Measurements from ENCODE around the gene GINS2. TPM values are rescaled to one million over a fixed set of nuclear protein-coding genes. Genes with fewer than 3 reads are reported as not detected.
A peak's percentile ranks its signal among the peaks of the same experiment; 100 is the strongest.

Gene GINS2
- 1 to 10 TPM in 4 of 6 experiments, under 1 TPM in 2; 0.49 to 4.7 (median 1.3) TPM for total RNA-seq
- long read RNA-seq: 0 reads

DNA sequence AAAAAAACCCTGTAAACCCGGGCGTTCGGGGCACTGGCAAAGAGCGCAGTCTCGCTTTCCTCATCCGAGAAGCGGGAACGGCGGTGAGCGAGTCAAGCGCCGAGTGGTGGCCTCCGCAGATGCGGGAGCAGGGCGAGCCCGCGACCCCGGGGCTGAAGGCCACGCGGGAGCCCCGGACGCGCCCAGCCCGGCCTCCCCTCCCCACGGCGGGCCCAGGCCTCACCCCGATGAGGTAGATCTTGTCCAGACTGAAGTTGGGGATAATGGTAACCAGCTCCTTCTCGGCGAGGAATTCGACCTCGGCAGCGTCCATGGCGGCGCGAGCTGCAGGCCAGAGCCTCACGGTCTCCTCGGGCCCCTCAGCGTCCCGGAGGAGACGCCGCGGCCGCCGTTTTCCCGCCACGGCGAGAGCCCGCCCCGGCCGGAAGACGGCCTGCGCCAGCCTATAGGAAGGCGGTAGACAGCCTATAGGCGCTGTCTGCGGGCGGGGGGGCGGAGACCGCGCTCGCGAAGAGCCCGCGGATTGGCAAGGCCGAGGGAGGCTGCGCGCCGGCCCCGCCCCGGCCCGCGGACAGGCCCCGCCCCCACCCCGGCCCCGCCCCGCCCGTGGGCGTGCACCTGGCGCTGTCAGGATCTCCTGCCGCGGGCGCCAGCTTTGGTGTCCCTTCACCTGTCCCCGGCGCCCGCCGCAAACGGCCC, at the start of gene GINS2:
TSS of gene GINS2 (minus strand) at position 369 of the 699 bp plus-strand sequence. CDS start at position 313, 56 bp downstream.
- DNase-seq: peak; percentile 94 to 95 (median 94)
- H3K4me3 ChIP-seq: peak within 1 kb of the TSS; percentile 38 to 75 (median 59)
- H3K27me3 ChIP-seq: no peaks in the 10 kb centered on the region
- H3K36me3 ChIP-seq: no peaks in the 10 kb centered on the region
- H3K4me1 ChIP-seq: peaks cover 0 to 5% (median 2%) of the 10 kb centered on the region in 4 donors
- WGBS (ENCODE audit: insufficient coverage, low coverage, low lambda C conversion rate, missing lambda C conversion rate): 6% methylated on average over 9 of the region's 86 CpGs
- TF ChIP-seq, protein P1, sequence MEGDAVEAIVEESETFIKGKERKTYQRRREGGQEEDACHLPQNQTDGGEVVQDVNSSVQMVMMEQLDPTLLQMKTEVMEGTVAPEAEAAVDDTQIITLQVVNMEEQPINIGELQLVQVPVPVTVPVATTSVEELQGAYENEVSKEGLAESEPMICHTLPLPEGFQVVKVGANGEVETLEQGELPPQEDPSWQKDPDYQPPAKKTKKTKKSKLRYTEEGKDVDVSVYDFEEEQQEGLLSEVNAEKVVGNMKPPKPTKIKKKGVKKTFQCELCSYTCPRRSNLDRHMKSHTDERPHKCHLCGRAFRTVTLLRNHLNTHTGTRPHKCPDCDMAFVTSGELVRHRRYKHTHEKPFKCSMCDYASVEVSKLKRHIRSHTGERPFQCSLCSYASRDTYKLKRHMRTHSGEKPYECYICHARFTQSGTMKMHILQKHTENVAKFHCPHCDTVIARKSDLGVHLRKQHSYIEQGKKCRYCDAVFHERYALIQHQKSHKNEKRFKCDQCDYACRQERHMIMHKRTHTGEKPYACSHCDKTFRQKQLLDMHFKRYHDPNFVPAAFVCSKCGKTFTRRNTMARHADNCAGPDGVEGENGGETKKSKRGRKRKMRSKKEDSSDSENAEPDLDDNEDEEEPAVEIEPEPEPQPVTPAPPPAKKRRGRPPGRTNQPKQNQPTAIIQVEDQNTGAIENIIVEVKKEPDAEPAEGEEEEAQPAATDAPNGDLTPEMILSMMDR (IDR thresholded peaks at IDR 0.05): no peak
- no peak for TF ChIP-seq POLR2A (IDR thresholded peaks at IDR 0.05)
- no peak within 1 kb of the TSS for H3K27ac ChIP-seq
- peak; percentile 99 to 100 (median 100) for ATAC-seq
- intact Hi-C loops (cut with DNase I): no loop called here
- H3K9me3 ChIP-seq: no peaks in the 10 kb centered on the region

DNA sequence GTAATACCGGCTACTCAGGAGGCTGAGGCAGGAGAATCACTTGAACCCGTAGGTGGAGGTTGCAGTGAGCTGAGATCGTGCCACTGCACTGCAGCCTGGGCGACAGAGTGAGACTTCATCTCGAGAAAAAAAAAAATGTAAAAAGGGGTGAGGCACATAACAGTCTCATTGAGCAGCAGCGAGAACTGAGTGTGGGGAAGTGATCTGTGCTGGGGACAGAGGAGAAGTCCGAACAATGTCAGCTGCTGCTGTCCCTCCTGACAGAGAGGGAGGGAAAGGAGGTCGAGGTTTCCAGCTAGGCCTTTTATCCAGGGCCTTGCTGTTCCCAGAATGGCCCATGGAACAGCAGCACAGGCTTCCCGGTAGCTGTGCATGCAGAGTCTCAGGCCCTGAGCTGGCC, 48.2 kb upstream of the GINS2 start:
- no peak overlapping the region for H3K4me3 ChIP-seq
- DNase-seq: no peak
- no peaks in the 10 kb centered on the region for H3K36me3 ChIP-seq
- no peak for ATAC-seq
- TF ChIP-seq, protein P1 (IDR thresholded peaks at IDR 0.05): no peak
- H3K9me3 ChIP-seq: no peaks in the 10 kb centered on the region
- WGBS (ENCODE audit: insufficient coverage, low coverage, low lambda C conversion rate, missing lambda C conversion rate): 70% methylated on average over 7 of the region's 9 CpGs
- H3K27me3 ChIP-seq: no peaks in the 10 kb centered on the region
- no peak overlapping the region for H3K27ac ChIP-seq
- H3K4me1 ChIP-seq: no peaks in the 10 kb centered on the region
- intact Hi-C loops (cut with DNase I): no loop called here

DNA sequence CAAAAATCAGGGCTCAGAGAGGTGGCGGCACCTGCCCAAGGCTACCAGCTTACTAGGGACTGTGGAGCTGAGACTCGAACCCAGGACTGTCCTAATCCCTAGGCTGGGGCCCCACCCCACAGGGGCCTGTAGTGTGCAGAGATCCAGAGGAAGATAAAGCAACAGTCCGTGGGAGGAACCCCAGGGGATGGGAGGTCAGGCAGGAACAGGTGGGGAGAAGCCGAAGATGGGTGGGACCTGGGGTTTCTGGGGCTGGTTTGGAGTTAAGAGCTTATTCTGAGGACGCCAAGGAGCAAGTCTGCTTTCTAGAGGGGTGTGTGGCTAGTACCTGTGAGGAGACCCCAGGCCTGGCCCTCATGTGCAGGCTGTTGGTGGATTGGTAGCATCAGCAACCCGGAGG, 47.2 kb upstream of the GINS2 start:
- Histone ChIP-seq H3K36me3 (no peaks in the 10 kb centered on the region), H3K27me3 (no peaks in the 10 kb centered on the region), H3K4me3 (no peak overlapping the region), H3K9me3 (no peaks in the 10 kb centered on the region), H3K4me1 (no peaks in the 10 kb centered on the region), H3K27ac (no peak overlapping the region)
- no peak for DNase-seq
- ATAC-seq: no peak
- TF ChIP-seq POLR2A (IDR thresholded peaks at IDR 0.05): no peak
- TF ChIP-seq, protein P1 (IDR thresholded peaks at IDR 0.05): no peak
- intact Hi-C loops (cut with DNase I): no loop called here
- 63% methylated on average over 4 of the region's 6 CpGs for WGBS (ENCODE audit: insufficient coverage, low coverage, low lambda C conversion rate, missing lambda C conversion rate)

DNA sequence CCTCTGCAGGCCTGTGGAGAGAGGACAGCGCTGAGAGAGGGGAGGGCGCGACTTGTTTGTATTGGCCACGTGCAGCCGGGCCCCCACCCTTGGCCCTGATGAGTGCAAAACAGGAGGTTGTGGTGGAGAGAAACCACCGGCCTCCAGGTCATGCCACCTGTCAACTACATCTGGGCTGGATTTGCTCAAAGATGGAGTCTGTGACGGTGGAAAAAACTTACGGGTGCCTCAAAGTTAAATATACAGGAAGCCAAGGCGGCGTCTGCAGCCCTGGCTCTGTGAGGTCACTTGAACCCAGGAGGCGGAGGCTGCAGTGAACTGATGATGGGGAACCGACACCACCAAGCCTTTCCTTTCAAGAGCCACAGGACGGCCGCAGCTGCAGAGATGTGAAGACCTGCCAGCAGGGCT, 46.5 kb upstream of the GINS2 start:
- intact Hi-C loops (cut with DNase I): no loop called here
- Histone ChIP-seq H3K27ac (no peak overlapping the region), H3K27me3 (no peaks in the 10 kb centered on the region), H3K4me1 (no peaks in the 10 kb centered on the region), H3K4me3 (no peak overlapping the region), H3K9me3 (no peaks in the 10 kb centered on the region), H3K36me3 (no peaks in the 10 kb centered on the region)
- 67% methylated on average over 1 of the region's 14 CpGs for WGBS (ENCODE audit: insufficient coverage, low coverage, low lambda C conversion rate, missing lambda C conversion rate)
- TF ChIP-seq, protein P1 (IDR thresholded peaks at IDR 0.05): no peak
- TF ChIP-seq POLR2A (IDR thresholded peaks at IDR 0.05): no peak
- DNase-seq (no peak), ATAC-seq (peak in 2 of 4 donors; percentile 36 to 40)
